Gastroesophageal sphincter (tissue), 3 donors: ENCODE results near the gene ERP29.

ENCODE experiments used
- CTCF ChIP-seq, 4 experiments: fragments of 200-600 bp in 2 of 4; fragments of 450-650 bp in 2 of 4; sonication (generic) in 1 of 4; IDR thresholded peaks; one replicate each; pipeline ENCODE4 v1.5.1; 2017 to 2019; ENCODE audit warnings: antibody characterized with exemption in 4 of 4, mild to moderate bottlenecking in 2 of 4, moderate library complexity in 2 of 4
- EP300 ChIP-seq: sonication (generic); formaldehyde crosslinking; IDR thresholded peaks from one replicate; pipeline ENCODE4 v1.6.1; 2017; ENCODE audit warnings: antibody characterized with exemption, mild to moderate bottlenecking
- POLR2A ChIP-seq, 2 donors: fragments of 450-650 bp; IDR thresholded peaks; one replicate each; pipeline ENCODE4 v1.6.1; 2017; ENCODE audit warnings: antibody characterized with exemption in 2 of 2, mild to moderate bottlenecking in 2 of 2, moderate library complexity in 1 of 2
- POLR2AphosphoS5 ChIP-seq: sonication (generic); formaldehyde crosslinking; IDR thresholded peaks from one replicate; pipeline ENCODE4 v1.6.1; 2017; ENCODE audit warnings: antibody characterized with exemption

DNA sequence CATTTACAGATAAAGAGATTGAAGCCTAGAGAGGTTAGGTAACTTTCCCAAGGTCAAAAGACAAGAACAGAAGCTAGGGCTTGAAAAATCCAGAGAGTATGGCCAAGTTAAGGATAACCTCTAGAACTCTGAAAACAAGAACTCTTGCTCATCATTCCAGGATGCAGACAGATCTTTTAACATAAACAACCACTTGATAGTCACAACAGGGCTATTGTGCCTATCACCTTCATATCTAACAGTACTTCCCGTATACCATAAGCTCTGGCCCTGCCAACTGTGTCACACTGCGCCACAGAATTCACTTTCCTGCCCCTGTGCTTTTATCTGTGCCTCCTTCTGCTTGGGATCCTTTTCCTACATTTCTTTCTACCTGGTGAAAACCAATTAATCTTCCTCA, 18.2 kb downstream of the ERP29 start:
- no peak for TF ChIP-seq EP300
- TF ChIP-seq CTCF (IDR thresholded peaks at IDR 0.05) = no peak
- TF ChIP-seq POLR2A (IDR thresholded peaks at IDR 0.05) = no peak
- no peak for TF ChIP-seq POLR2AphosphoS5
